ENCODE measurements around the gene LIN52. TPM values are rescaled to one million over a fixed set of nuclear protein-coding genes. Genes with fewer than 3 reads are reported as not detected.

LIN52 gene
- total RNA-seq, 2 donors from 2014 or later: 8.7 to 22.1 TPM

- no peak for TF ChIP-seq CTCF (IDR thresholded peaks at IDR 0.05)
- peak overlapping the region in 1 of 2 donors; percentile 44 for H3K27ac ChIP-seq
- no peak for DNase-seq (ENCODE audit: low spot score)
- ATAC-seq (ENCODE audit: insufficient number of reproducible peaks, low FRiP score, low read depth): no peak
- H3K9me3 ChIP-seq: no peaks in the 10 kb centered on the region
- H3K4me1 ChIP-seq (ENCODE audit: control insufficient read depth in 1 of 2, low read depth in 2 of 2): peaks cover 12 to 27% of the 10 kb centered on the region in 2 donors
- H3K36me3 ChIP-seq: no peaks in the 10 kb centered on the region
- peaks cover 36% of the 10 kb centered on the region for H3K27me3 ChIP-seq (replicated peaks; ENCODE audit: insufficient read depth)
- peak overlapping the region; percentile 69 for H3K4me3 ChIP-seq
Observed at GRCh38 chr14:74239848-74240793, 155.4 kb downstream of the LIN52 start.

GRCh38 chr14:74240794-74241651, 156.3 kb downstream of the LIN52 start:
- TF ChIP-seq CTCF (IDR thresholded peaks at IDR 0.05): no peak
- no peaks in the 10 kb centered on the region for H3K9me3 ChIP-seq
- peaks cover 36% of the 10 kb centered on the region for H3K27me3 ChIP-seq (replicated peaks; ENCODE audit: insufficient read depth)
- DNase-seq (ENCODE audit: low spot score): no peak
- H3K36me3 ChIP-seq: no peaks in the 10 kb centered on the region
- H3K4me1 ChIP-seq (ENCODE audit: control insufficient read depth in 1 of 2, low read depth in 2 of 2): peaks cover 12 to 27% of the 10 kb centered on the region in 2 donors
- no peak overlapping the region for H3K27ac ChIP-seq
- H3K4me3 ChIP-seq: peak overlapping the region; percentile 69
- ATAC-seq (ENCODE audit: insufficient number of reproducible peaks, low FRiP score, low read depth): no peak

- TF ChIP-seq CTCF (IDR thresholded peaks at IDR 0.05): no peak
- Histone ChIP-seq H3K9me3 (no peaks in the 10 kb centered on the region), H3K27ac (no peak overlapping the region), H3K36me3 (no peaks in the 10 kb centered on the region), H3K27me3 (replicated peaks; ENCODE audit: insufficient read depth) (peaks cover 36% of the 10 kb centered on the region), H3K4me1 (ENCODE audit: control insufficient read depth in 1 of 2, low read depth in 2 of 2) (peaks cover 12 to 27% of the 10 kb centered on the region in 2 donors), H3K4me3 (no peak overlapping the region)
- ATAC-seq (ENCODE audit: insufficient number of reproducible peaks, low FRiP score, low read depth) (no peak), DNase-seq (ENCODE audit: low spot score) (no peak)
Observed at GRCh38 chr14:74241652-74242017, 156.9 kb downstream of the LIN52 start.

GRCh38 chr14:74242021-74242779, 157.4 kb downstream of the LIN52 start:
- no peaks in the 10 kb centered on the region for H3K9me3 ChIP-seq
- ATAC-seq (ENCODE audit: insufficient number of reproducible peaks, low FRiP score, low read depth): no peak
- no peaks in the 10 kb centered on the region for H3K36me3 ChIP-seq
- no peak overlapping the region for H3K4me3 ChIP-seq
- peaks cover 36% of the 10 kb centered on the region for H3K27me3 ChIP-seq (replicated peaks; ENCODE audit: insufficient read depth)
- TF ChIP-seq CTCF (IDR thresholded peaks at IDR 0.05): no peak
- no peak for DNase-seq (ENCODE audit: low spot score)
- H3K4me1 ChIP-seq (ENCODE audit: control insufficient read depth in 1 of 2, low read depth in 2 of 2): peaks cover 12 to 27% of the 10 kb centered on the region in 2 donors
- H3K27ac ChIP-seq: no peak overlapping the region

Data from thoracic aorta (tissue), 2 donors.